Measurements from ENCODE around the gene FBXW8.

Gene FBXW8

GRCh38 chr12:116887897-116888296 is 22.9 kb upstream of the FBXW8 start:
- no peak for DNase-seq

GRCh38 chr12:116890330-116890729 is 20.4 kb upstream of the FBXW8 start:
- DNase-seq, result no peak

- DNase-seq, result no peak
These were observed 19.7 kb upstream of the FBXW8 start for GRCh38 chr12:116891019-116891418.

- no peak for DNase-seq
These were observed 18.2 kb upstream of the FBXW8 start for GRCh38 chr12:116892349-116893140.

- no peak for DNase-seq
These were observed 15.8 kb upstream of the FBXW8 start for GRCh38 chr12:116894913-116895312.

- DNase-seq, result no peak
These were observed 14.3 kb upstream of the FBXW8 start for GRCh38 chr12:116896411-116896924.

GRCh38 chr12:116897476-116897875 is 13.3 kb upstream of the FBXW8 start:
- no peak for DNase-seq

GRCh38 chr12:116898669-116899068 is 12.1 kb upstream of the FBXW8 start:
- DNase-seq, result no peak

GRCh38 chr12:116901612-116902011 is 9.1 kb upstream of the FBXW8 start:
- no peak for DNase-seq

- no peak for DNase-seq
These were observed 6.9 kb upstream of the FBXW8 start for GRCh38 chr12:116903818-116904217.

GRCh38 chr12:116906285-116906684 is 4.5 kb upstream of the FBXW8 start:
- no peak for DNase-seq

- no peak for DNase-seq
These were observed 488 bp upstream of the FBXW8 start for GRCh38 chr12:116910280-116910644.

- DNase-seq, result no peak
These were observed 4.6 kb downstream of the FBXW8 start for GRCh38 chr12:116915326-116915725.

GRCh38 chr12:116916122-116916521 is 5.4 kb downstream of the FBXW8 start:
- DNase-seq, result no peak

- no peak for DNase-seq
These were observed 6.0 kb downstream of the FBXW8 start for GRCh38 chr12:116916714-116917114.

- DNase-seq, result no peak
These were observed 7.7 kb downstream of the FBXW8 start for GRCh38 chr12:116918464-116918863.

GRCh38 chr12:116919247-116919661 is 8.5 kb downstream of the FBXW8 start:
- DNase-seq, result no peak

GRCh38 chr12:116919706-116920485 is 9.1 kb downstream of the FBXW8 start:
- DNase-seq, result no peak

- DNase-seq, result no peak
These were observed 10.2 kb downstream of the FBXW8 start for GRCh38 chr12:116920939-116921338.

GRCh38 chr12:116922194-116922897 is 11.6 kb downstream of the FBXW8 start:
- DNase-seq, result no peak

GRCh38 chr12:116924558-116925453 is 14.1 kb downstream of the FBXW8 start:
- DNase-seq, result no peak
